Stimulated activated CD4-positive, alpha-beta T cell treated with anti-CD3 and anti-CD28 coated beads, TNF-alpha, amount 100 ng/mL, for 48 hours (primary cell): ENCODE results near the gene ZNF576.
"Not testable (repeated sequence)": the region's sequence is repeated elsewhere in the genome, so short reads cannot be mapped to it uniquely, and the experiment has no call there.

Experiments used
- DNase-seq, 3 donors: peaks; one replicate each; pipeline ENCODE4 v3.0.0-alpha.2; 2020; ENCODE audit warnings: low read depth in 3 of 3

The ZNF576 gene

GRCh38 chr19:43599635-43600295 lies 3.4 kb downstream of the ZNF576 start:
- DNase-seq = no peak

GRCh38 chr19:43600326-43600725 lies 3.9 kb downstream of the ZNF576 start:
- not testable (repeated sequence) for DNase-seq

DNA sequence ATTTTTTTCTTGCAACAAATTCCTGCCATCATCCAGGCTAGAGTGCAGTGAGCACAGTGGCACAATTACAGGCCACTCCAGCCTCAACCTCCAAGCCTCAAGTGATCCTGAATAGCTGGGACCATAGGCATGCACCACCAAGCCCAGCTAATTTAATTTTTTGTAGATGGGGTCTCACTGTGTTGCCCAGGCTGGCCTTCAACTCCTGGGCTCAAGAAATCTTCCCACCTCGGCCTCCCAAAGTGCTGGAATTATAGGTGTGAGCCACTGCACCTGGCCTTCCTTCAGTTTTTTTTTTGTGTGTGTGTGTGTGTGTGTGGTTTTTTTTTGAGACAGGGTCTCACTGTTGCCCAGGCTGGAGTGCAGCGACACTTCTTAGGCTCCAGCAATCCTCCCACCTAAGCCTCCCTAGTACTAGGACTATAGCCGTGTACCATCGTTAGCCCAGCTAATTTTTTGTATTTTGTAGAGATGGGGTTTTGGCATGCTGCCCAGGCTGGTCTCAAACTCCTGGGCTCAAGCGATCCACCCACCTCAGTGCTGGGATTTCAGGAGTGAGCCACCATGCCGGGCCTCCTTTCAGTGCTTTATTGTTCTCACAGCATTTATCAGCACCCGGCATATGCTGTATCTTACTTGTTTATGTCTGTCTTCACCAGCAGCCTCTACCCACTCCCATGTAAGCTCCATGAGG lies 9.6 kb downstream of the ZNF576 start:
- no peak for DNase-seq

- no peak for DNase-seq
These were observed 10.3 kb downstream of the ZNF576 start for GRCh38 chr19:43606569-43607229.

DNA sequence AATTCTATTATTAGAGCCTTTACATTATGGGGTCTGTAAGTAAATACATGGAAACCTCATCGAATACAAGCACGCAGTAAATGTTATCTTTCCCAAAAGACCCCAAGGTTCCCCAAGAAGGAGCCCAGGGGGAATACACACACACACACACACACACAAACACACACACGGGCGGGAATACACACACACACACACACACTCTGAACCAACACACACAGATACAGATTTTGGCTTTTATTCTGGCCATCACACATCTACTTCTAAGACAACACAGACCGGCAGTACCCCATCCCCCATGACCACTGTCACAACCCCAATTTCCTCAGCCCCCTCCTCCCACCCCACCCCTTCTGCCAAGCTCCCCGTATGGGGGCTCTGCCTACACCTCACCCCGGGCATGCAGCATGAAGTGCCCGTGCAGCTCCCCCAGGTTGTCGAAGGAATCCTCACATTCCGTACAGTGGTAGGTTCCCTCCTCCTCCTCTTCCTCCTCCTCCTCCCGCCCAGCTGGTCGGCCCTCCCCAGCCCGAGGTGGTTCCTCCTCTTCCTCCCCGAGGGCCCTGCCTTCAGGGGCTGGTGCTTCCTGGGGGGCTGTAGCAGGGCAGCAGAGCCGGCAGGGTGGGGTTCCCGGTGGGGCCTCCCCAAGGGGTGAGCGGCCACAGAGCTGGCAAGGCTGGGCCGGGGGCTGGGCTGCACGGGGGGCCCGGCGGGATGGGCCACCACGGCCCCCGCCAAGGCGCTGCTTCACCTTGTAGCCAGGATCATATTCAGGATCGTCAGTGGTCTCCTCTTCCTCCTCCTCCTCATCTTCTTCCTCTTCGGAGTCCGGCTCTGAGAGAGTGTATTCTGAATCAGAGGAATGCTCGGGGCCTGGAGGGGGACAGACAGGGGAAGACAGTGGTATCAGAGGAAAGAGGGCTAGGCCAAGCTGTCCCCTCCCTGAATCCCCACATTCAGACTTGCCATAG lies 11.1 kb downstream of the ZNF576 start:
- DNase-seq = no peak

DNA sequence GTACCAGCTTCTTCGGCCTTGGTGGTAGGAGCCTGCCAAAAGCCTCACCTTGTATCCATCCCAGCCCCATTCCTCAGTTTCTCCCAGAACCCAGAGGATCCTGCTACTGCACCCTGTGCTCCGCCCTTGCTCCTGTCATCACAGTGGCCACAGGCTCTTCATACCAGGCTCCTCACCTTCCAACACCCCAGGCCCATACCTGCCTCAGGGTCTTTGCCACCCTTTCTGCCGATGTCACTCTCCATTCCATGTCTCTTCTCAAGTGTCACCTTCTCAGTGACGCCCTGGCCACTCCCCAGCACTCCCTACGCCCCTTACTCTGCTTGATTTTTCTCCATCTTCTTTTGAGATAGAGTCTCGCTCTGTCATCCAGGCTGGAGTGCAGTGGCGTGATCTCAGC lies 13.5 kb downstream of the ZNF576 start:
- no peak for DNase-seq

- no peak for DNase-seq
These were observed 14.1 kb downstream of the ZNF576 start for GRCh38 chr19:43610493-43610892.

GRCh38 chr19:43611788-43612187 lies 15.4 kb downstream of the ZNF576 start, which contains the start of gene SRRM5:
TSS of gene SRRM5 (plus strand) at chr19:43612088. CDS start at chr19:43612122, 34 bp downstream.
- DNase-seq = no peak

- no peak for DNase-seq
These were observed 16.0 kb downstream of the ZNF576 start for GRCh38 chr19:43612374-43612773.

DNA sequence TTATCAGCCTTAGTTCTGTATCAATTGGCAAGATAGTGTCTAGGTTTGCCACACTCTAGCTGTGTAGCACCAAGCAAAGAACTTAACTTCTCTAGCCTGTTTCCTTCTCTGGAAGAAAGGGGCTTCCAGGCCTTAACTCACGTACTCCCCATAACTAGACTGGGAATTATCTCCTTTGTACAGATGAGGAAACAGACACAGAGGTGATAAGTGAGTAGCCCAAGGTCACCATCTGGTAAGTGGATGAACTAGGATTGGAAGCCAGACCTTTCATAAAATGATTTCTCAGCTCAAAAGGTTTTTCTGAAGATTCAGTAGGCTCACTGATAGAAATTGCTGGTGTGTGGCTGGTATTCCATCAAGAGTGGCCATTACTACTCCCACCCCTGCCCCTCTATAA lies 19.9 kb downstream of the ZNF576 start:
- no peak for DNase-seq

DNA sequence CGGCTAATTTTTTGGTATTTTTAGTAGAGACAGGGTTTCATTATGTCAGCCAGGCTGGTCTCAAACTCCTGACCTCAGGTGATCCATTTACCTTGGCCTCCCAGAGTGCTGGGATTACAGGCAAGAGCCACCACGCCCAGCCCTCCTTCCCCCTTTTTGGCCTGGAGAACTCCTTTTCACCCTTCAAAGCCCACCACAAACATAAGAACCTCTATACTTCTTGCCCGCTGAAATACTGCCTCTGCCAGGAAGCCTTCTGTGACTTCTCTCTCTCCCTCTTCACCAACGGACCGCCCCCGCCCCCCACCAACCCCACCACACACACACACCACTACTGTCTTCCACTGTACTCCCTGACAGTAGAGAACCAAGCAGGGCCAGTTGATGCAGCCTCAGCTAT lies 20.6 kb downstream of the ZNF576 start:
- DNase-seq = no peak

GRCh38 chr19:43618921-43619261 lies 22.5 kb downstream of the ZNF576 start:
- DNase-seq = peak in 2 of 3 donors; percentile 38 to 43

DNA sequence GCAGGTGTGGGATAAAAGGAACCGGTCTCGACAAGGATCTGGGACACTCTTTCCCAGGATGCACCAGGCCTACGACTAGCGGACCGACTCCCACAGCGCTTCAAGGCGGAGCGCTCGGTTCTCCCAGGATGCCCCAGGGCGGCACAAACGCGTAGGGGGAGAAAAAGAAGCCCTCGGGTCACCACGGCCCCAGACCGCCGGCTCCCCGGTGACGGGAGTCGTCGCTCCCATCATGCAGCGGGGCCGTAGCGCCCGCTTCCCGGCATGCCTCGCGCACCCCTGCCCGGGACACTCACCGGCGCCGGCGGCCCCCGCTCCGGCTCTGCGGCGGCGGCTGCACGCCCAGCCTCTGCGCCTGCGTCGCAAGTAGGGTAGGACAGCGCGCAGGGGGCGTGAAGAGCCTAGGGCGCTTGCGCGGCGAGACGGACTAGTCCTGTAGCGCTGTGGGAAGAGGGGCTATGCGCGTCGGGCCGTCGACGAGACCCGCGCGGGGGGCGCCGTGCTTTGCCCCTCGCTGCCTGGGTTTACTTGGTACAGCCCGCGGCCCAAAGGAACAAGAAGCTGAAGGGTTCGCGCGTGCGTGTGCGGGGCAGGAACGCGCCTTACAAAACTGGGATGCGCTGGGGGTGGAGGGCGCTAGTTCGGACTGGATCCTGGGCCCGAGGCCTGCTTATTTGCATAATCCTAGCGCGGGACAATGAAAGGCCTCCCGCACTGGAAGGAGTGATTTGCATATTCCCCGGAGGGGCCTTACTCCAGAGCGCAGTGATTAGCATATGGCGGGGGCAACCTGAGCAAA lies 23.1 kb downstream of the ZNF576 start, which contains the start of gene ZNF428:
TSS of gene ZNF428 (minus strand) at position 368 of the 799 bp plus-strand sequence. CDS start 5,325 bp downstream, outside the sequence.
- peak; percentile 77 to 85 (median 79) for DNase-seq

DNA sequence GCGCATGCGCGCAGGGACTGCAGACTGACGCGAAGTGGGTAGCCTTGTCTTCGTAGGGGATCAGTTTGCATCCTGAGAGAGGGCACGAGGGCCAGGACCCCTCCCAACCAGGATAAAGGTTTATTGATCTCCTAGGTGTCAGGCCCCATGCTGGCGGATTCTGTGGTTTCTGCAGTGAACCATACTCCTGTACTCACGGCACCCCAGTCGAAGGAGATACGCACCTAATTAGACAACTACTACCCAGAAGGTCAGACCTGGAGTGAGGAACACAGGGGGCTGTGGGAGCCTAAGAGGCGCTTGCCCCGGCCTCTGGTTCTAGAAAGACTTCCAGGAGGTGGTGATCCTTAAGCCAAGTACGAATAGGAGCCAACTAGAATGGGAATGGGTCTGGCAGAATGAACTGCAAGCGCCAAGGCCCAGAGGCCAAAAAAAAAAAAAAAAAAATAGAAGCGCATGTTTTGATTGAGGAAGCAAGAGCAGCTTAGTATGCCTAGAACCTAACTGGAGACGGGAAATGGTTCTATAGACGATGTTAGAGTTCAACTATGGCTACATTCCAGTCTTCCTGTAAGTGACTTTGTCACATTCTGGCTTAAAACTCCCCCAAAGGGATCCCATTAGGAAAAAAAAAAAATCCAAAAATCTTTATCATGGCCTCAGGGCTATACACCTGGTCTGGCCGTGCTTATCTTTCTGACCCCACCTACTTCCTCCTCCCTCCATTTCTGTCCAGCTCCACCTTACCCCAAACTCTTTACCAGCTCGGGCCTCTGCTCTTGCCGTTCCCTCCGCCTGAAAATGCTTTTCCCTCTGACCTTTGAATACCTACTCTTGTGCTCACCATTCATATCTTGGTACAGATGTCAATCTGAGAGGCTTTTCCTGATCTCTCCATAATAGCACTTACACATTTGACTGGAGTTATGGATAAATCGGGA lies 23.9 kb downstream of the ZNF576 start:
- peak in 2 of 3 donors; percentile 78 to 80 for DNase-seq

DNA sequence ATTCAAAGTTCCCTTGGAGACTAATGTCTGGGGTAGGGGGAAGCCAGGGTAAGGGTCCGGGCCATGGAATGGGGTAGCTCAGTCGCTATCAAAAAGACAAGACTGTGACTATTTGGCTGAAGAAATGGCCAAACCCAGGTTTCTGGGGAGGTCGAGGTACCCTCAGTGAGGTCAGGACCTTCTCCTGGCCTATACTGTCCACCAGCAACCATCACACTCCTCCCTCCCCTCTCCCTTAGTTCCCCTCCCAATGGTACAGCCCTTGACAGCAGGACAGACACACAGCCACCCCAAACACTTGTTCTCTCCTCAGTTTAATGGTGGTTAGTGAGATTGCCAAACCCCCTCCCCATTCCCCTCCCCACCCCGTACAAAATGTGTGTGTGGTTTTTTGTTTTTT lies 25.7 kb downstream of the ZNF576 start:
- DNase-seq = no peak

- no peak for DNase-seq
These were observed 26.6 kb downstream of the ZNF576 start for GRCh38 chr19:43622956-43623355.

- DNase-seq = no peak
These were observed 27.7 kb downstream of the ZNF576 start for GRCh38 chr19:43623889-43624670.

DNA sequence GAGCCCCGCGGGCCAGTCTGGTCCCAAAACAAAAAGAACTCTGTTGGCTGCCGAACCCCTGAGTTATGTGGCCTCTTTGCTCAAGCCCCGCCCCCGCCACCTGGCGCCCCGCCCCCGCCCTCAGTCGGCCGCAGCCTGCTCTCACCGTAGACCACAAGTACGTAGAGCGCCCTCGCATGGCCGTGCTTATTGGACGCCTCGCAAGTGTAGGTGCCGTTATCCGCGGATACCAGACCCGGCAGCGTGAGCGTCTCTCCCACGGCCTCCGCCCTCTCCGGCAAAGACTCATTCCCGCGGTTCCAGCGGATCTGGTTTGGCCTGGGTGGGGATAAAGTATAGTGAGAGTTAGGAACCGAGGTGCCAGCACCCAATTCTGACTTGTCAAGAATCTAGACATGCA lies 28.5 kb downstream of the ZNF576 start:
- peak; percentile 74 to 89 (median 85) for DNase-seq
